Prostate gland (tissue), 2 donors: ENCODE measurements around the gene RPL12. TPM values are rescaled to one million over a fixed set of nuclear protein-coding genes. Genes with fewer than 3 reads are reported as not detected.

Experiments used
- DNase-seq: peaks from one replicate; pipeline ENCODE4 v3.0.0-alpha.2; 2019; ENCODE audit warnings: low spot score
- H3K27ac ChIP-seq, 2 donors: fragments of 200-600 bp; sonication (generic); 2 replicates each; pipeline ENCODE4 v1.5.1; 2017 to 2019
- H3K27me3 ChIP-seq: fragments of 200-600 bp; sonication (generic); replicated peaks from 2 replicates; pipeline ENCODE4 v1.5.1; 2019; ENCODE audit not compliant: insufficient read depth
- H3K36me3 ChIP-seq, 2 donors: fragments of 200-600 bp; sonication (generic); 1 replicate in 1 of 2; 2 replicates in 1 of 2; pipeline versions ENCODE4 v1.5.1 to v1.8.1; 2017 to 2019
- H3K4me1 ChIP-seq: fragments of 200-600 bp; sonication (generic); replicated peaks from 2 replicates; pipeline ENCODE4 v1.5.1; 2019
- H3K4me3 ChIP-seq, 2 donors: fragments of 200-600 bp; sonication (generic); 2 replicates each; pipeline ENCODE4 v1.5.1; 2017 to 2019
- H3K9me3 ChIP-seq: fragments of 200-600 bp; sonication (generic); 2 replicates; pipeline ENCODE4 v1.5.1; 2017
- POLR2A ChIP-seq: fragments of 450-650 bp; IDR thresholded peaks from one replicate; pipeline ENCODE4 v1.6.1; 2016; ENCODE audit warnings: antibody characterized with exemption, mild to moderate bottlenecking
- POLR2AphosphoS5 ChIP-seq: sonication (generic); formaldehyde crosslinking; IDR thresholded peaks from one replicate; pipeline ENCODE4 v1.6.1; 2017; ENCODE audit warnings: antibody characterized with exemption
- WGBS: methylation state at CpG from one replicate; pipeline ENCODE4 v1.1.5; 2018; 5-methylcytosine and 5-hydroxymethylcytosine counted together
- intact Hi-C: fragments of 100-400 bp; cut with DNase I; formaldehyde crosslinking; loops from one replicate; pipeline ENCODE4 v1.14.2; 2022
- total RNA-seq, 2 donors: library from RNA; depleted of rRNA; stranded (reverse); fragments of >200 nt; gene quantifications; one replicate each; pipeline ENCODE4 v1.1.0, GENCODE V29; 2016
- TF ChIP-seq, protein P1 (sequence below), 4 experiments: fragments of 200-600 bp in 2 of 4; fragments of 450-650 bp in 2 of 4; sonication (generic) in 2 of 4; IDR thresholded peaks; 1 replicate in 3 of 4; 2 replicates in 1 of 4; pipeline ENCODE4 v1.5.1; 2016 to 2019; ENCODE audit warnings: antibody characterized with exemption in 4 of 4, mild to moderate bottlenecking in 2 of 4, moderate library complexity in 2 of 4

Gene RPL12
- total RNA-seq, 2 donors from 2014 or later: 1,460 to 2,640 TPM

DNA sequence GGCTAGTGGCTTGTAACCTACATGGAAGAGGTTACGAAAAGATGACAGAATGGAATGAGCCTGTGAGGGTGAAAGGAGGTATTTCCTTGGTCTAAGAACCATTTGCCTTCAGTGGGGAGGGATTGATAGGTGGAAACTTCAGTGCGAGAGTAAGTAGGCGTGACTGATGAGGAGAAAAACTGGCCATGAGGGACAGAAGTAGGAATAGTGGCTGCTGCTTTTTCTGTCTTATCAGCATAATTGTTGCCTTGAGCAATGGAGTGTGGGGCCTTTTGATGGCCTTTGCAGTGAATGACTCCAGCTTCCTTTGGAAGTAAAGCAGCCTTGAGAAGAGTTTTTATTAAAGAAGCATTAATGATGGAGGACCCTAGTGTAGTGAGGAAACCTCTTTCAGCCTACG is 36.1 kb downstream of the RPL12 start:
- no peaks in the 10 kb centered on the region for H3K27me3 ChIP-seq
- H3K36me3 ChIP-seq: no peaks in the 10 kb centered on the region
- no peak for DNase-seq
- no peaks in the 10 kb centered on the region for H3K4me1 ChIP-seq
- TF ChIP-seq POLR2A: no peak
- TF ChIP-seq, protein P1, sequence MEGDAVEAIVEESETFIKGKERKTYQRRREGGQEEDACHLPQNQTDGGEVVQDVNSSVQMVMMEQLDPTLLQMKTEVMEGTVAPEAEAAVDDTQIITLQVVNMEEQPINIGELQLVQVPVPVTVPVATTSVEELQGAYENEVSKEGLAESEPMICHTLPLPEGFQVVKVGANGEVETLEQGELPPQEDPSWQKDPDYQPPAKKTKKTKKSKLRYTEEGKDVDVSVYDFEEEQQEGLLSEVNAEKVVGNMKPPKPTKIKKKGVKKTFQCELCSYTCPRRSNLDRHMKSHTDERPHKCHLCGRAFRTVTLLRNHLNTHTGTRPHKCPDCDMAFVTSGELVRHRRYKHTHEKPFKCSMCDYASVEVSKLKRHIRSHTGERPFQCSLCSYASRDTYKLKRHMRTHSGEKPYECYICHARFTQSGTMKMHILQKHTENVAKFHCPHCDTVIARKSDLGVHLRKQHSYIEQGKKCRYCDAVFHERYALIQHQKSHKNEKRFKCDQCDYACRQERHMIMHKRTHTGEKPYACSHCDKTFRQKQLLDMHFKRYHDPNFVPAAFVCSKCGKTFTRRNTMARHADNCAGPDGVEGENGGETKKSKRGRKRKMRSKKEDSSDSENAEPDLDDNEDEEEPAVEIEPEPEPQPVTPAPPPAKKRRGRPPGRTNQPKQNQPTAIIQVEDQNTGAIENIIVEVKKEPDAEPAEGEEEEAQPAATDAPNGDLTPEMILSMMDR (IDR thresholded peaks at IDR 0.05): no peak
- no peak for TF ChIP-seq POLR2AphosphoS5
- H3K9me3 ChIP-seq: no peaks in the 10 kb centered on the region
- 87% methylated on average over 4 of the region's 4 CpGs for WGBS
- intact Hi-C loops: no loop called here
- no peak overlapping the region for H3K27ac ChIP-seq
- no peak overlapping the region for H3K4me3 ChIP-seq

DNA sequence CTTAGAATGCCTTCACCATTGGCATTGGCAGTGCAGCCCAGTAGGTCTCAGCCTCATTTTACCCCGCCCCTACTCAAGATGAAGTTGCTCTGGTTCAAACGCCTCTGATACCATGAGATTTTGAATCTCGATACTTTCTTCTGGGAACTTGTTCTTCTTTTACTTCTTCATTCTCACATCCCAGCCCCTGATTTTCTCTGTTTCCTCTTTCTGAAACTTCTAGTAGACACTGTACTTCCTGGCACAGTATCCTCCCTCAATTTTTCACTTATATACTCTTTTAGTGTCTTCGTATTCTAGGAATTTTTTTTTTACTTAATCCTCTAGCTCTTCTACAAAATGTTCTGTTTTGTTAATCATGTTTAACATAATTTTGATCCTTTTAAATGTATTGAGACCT is 40.1 kb downstream of the RPL12 start:
- no peak overlapping the region for H3K27ac ChIP-seq
- no peak for DNase-seq
- TF ChIP-seq POLR2A: no peak
- TF ChIP-seq, protein P1 (IDR thresholded peaks at IDR 0.05): no peak
- TF ChIP-seq POLR2AphosphoS5: no peak
- no peak overlapping the region for H3K4me3 ChIP-seq
- intact Hi-C loops: no loop called here
- H3K9me3 ChIP-seq: no peaks in the 10 kb centered on the region
- no peaks in the 10 kb centered on the region for H3K36me3 ChIP-seq
- WGBS: 91% methylated on average over 4 of the region's 4 CpGs
- H3K4me1 ChIP-seq: no peaks in the 10 kb centered on the region
- no peaks in the 10 kb centered on the region for H3K27me3 ChIP-seq

DNA sequence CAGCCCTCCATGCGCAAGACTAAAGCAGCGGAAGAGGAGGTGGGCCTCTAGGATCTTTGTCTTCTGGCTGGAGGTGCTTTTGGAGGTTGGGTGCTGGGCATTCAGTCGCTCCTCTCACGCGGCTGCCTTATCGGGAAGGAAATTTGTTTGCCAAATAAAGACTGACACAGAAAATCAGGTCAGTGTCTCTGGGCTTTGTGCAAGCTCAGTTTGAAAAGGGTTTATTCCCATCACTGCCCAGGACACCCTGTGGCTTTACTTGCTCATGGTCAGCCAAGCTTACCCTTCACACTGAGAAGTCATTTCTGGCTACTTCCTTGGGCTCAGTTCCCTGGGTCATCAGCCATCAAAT is 43.7 kb downstream of the RPL12 start:
- WGBS: 64% methylated on average over 6 of the region's 6 CpGs
- peak overlapping the region; percentile 2 to 19 for H3K27ac ChIP-seq
- peaks cover 7 to 8% of the 10 kb centered on the region in 2 donors for H3K36me3 ChIP-seq
- no peak overlapping the region for H3K4me3 ChIP-seq
- TF ChIP-seq POLR2AphosphoS5 (no peak), POLR2A (no peak)
- TF ChIP-seq, protein P1 (IDR thresholded peaks at IDR 0.05): no peak
- H3K27me3 ChIP-seq: no peaks in the 10 kb centered on the region
- no peaks in the 10 kb centered on the region for H3K4me1 ChIP-seq
- intact Hi-C loops: no loop called here
- no peak for DNase-seq
- no peaks in the 10 kb centered on the region for H3K9me3 ChIP-seq

DNA sequence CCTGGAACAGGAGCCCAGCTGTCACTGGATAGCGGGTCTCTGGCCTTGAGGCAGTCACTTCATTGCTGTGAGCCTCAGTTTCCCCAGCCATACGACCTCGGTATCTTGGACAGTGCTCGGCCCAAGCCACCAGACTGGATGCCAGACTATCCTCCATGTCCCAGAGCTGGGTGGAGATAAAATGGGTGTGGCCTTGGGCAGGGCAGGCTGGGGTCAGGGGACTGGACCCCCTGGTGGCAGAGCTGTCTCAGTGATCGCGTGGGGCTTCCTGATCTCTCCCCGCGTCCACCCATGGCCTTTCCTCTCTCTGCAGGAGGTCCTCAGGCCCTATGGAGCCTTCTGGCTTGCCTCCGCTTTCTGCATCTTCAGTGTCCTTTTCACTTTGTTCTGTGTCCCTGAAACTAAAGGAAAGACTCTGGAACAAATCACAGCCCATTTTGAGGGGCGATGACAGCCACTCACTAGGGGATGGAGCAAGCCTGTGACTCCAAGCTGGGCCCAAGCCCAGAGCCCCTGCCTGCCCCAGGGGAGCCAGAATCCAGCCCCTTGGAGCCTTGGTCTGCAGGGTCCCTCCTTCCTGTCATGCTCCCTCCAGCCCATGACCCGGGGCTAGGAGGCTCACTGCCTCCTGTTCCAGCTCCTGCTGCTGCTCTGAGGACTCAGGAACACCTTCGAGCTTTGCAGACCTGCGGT is 44.3 kb downstream of the RPL12 start:
- no peak for TF ChIP-seq POLR2AphosphoS5
- TF ChIP-seq, protein P1 (IDR thresholded peaks at IDR 0.05): no peak
- TF ChIP-seq POLR2A: no peak
- peaks cover 7 to 8% of the 10 kb centered on the region in 2 donors for H3K36me3 ChIP-seq
- H3K4me1 ChIP-seq: no peaks in the 10 kb centered on the region
- intact Hi-C loops: no loop called here
- WGBS: 82% methylated on average over 12 of the region's 13 CpGs
- no peaks in the 10 kb centered on the region for H3K27me3 ChIP-seq
- no peak overlapping the region for H3K4me3 ChIP-seq
- peak overlapping the region; percentile 2 to 19 for H3K27ac ChIP-seq
- no peaks in the 10 kb centered on the region for H3K9me3 ChIP-seq
- DNase-seq: no peak
